AG10803 (cell line): ENCODE results near the gene NCEH1.

Experiments
- DNase-seq: peaks from one replicate; pipeline ENCODE4 v3.0.0; 2010; ENCODE audit warnings: low read depth
- H3K4me3 ChIP-seq: 2 replicates; pipeline ENCODE4 v1.5.1; 2011; ENCODE audit warnings: mild to moderate bottlenecking, low read length, control low read depth
- CTCF ChIP-seq: conservative IDR thresholded peaks from 2 replicates; pipeline ENCODE4 v1.5.1; 2011; ENCODE audit warnings: mild to moderate bottlenecking, low read length, control low read depth, inconsistent platforms

Gene NCEH1

GRCh38 chr3:172591876-172592771 lies 118.7 kb downstream of the NCEH1 start:
- H3K4me3 ChIP-seq, result no peak overlapping the region
- no peak for TF ChIP-seq CTCF
- no peak for DNase-seq

DNA sequence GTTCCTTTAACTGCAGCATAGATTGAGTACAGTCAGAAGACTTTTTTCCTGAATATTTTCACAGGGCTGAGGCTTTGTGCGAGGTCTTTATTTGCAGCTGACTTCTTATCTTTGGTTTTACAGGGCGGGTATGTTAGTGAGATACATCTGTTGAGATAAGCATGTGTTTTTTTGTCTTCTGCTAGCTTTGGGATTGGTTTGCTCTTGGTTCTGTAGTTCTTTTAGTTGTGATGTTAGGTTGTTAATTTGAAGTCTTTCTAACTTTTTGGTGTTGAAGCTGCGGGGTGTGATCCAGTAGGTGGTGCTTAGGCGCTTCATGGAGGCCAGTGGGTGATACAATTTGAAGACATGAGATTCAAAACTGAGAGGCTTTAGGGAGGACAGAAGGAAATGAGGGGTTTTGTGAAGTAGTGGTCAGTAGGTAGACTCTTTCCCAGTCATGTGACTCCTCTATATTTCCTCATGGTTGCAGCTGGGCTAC lies 119.7 kb downstream of the NCEH1 start:
- H3K4me3 ChIP-seq, result no peak overlapping the region
- DNase-seq, result no peak
- TF ChIP-seq CTCF, result no peak

DNA sequence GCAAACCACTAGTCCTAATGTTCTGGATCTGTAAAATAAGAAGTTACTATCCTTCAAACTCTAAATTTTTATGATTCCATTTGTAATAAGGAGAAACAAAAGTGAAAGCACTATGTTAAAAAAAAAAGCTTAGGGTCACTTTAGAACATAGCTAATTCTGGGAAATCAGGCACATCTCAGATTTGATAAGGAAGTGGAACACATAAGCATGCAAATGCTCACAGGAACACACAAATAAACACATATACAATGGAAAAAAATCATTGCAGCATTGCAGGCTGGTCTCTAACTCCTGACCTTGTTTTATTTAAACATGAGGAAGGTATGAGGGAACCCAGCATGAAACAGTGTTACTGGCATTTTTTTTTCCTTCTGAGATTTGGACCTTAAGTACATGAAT lies 124.4 kb downstream of the NCEH1 start:
- TF ChIP-seq CTCF, result no peak
- DNase-seq, result no peak
- no peak overlapping the region for H3K4me3 ChIP-seq

- H3K4me3 ChIP-seq, result no peak overlapping the region
- TF ChIP-seq CTCF, result no peak
- DNase-seq, result no peak
Observed at GRCh38 chr3:172585954-172586353, 124.9 kb downstream of the NCEH1 start.

DNA sequence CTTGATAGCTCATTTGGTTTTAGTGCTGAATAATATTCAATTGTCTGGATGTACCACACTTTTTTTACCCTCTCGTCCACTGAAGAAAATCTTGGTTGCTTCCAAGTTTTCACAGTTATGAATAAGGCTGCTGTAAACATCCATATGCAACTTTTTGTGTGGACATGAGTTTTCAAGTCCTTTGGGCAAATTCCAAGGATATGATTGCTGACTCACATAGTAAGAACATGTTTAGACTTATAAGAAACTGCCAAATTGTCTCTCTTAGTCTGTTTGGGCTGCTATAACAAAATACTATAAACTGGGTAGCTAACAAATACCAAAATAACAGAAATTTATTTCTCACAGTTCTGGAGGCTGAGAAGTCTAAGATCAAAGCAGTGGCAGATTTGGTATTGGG lies 128.2 kb downstream of the NCEH1 start:
- DNase-seq, result peak; percentile 26
- H3K4me3 ChIP-seq, result no peak overlapping the region
- TF ChIP-seq CTCF, result no peak

GRCh38 chr3:172581757-172582166 lies 129.1 kb downstream of the NCEH1 start:
- no peak for DNase-seq
- no peak overlapping the region for H3K4me3 ChIP-seq
- no peak for TF ChIP-seq CTCF

GRCh38 chr3:172580680-172581401 lies 130.0 kb downstream of the NCEH1 start:
- no peak overlapping the region for H3K4me3 ChIP-seq
- no peak for TF ChIP-seq CTCF
- DNase-seq, result no peak
